Keratinocyte (primary cell): Measurements from ENCODE around the gene CETN3. TPM values are rescaled to one million over a fixed set of nuclear protein-coding genes. Genes with fewer than 3 reads are reported as not detected.

ENCODE experiments used
- polyA plus RNA-seq, 5 experiments: library from polyadenylated mRNA; depleted of rRNA in 3 of 5; stranded (reverse) in 3 of 5; stranded (forward) in 1 of 5; unstranded in 1 of 5; fragments of >200 nt; gene quantifications; 1 replicate in 1 of 5; 2 replicates in 3 of 5; 3 replicates in 1 of 5; pipeline versions ENCODE4 v1.2.1 to v1.2.3, GENCODE V29; 2011 to 2012; ENCODE audit warnings: missing spikeins in 2 of 5, low read depth in 1 of 5, low replicate concordance in 1 of 5

The CETN3 gene
- polyA plus RNA-seq, 1 donor (not counting 4 experiments of a cell fraction or from before 2014, with no cell fraction given): 31.2 TPM

Other genes starting within 250 kb of the CETN3 start
- gene MBLAC2, start 65.0 kb upstream of the CETN3 start, polyA plus RNA-seq: 2.5 to 4.6 TPM (median 3.7 TPM) in 3 replicates
- 11.8 to 27.3 TPM (median 27.0 TPM) in 3 replicates for gene POLR3G, start 65.1 kb upstream of the CETN3 start, polyA plus RNA-seq
- gene LYSMD3, start 119.8 kb upstream of the CETN3 start, polyA plus RNA-seq: 10.1 to 18.9 TPM (median 10.4 TPM) in 3 replicates
- 0.03 to 0.28 TPM (median 0.05 TPM) in 3 replicates for gene ADGRV1, start 149.0 kb upstream of the CETN3 start, polyA plus RNA-seq